AG04450 (cell line): ENCODE measurements around the gene ANAPC7. TPM values are rescaled to one million over a fixed set of nuclear protein-coding genes. Genes with fewer than 3 reads are reported as not detected.

ENCODE experiments used
- CTCF ChIA-PET: fragments of 300-600, 350-600 bp; formaldehyde crosslinking; extraction: SDS; loops from one replicate; lab custom pipeline; 2022; ENCODE audit warnings: antibody characterized with exemption, inconsistent platforms; lab: Charles Lee
- POLR2A ChIA-PET: fragments of 350-600 bp; formaldehyde crosslinking; extraction: SDS; loops from one replicate; lab custom pipeline; 2021; ENCODE audit warnings: antibody characterized with exemption, inconsistent platforms; lab: Yijun Ruan, JAX
- DNase-seq: peaks from one replicate; pipeline ENCODE4 v3.0.0-alpha.2; 2011; ENCODE audit warnings: low read depth, low spot score
- H3K27ac ChIP-seq: one replicate; pipeline ENCODE4 v1.5.1; 2012; ENCODE audit warnings: low read depth, low read length, control low read depth
- H3K27me3 ChIP-seq: one replicate; pipeline ENCODE4 v1.6.0; 2012; ENCODE audit warnings: low read length; ENCODE audit not compliant: control insufficient read depth, insufficient read depth
- H3K4me3 ChIP-seq: 2 replicates; pipeline ENCODE4 v1.5.1; 2011; ENCODE audit warnings: mild to moderate bottlenecking, low read depth, low read length, control low read depth
- H3K9me3 ChIP-seq: 2 replicates; pipeline ENCODE4 v1.5.1; 2012; ENCODE audit warnings: low read length; ENCODE audit not compliant: control insufficient read depth, insufficient read depth
- CTCF ChIP-seq: IDR thresholded peaks from 2 replicates; pipeline ENCODE4 v1.5.1; 2011; ENCODE audit warnings: low read depth, low read length, control low read depth, inconsistent platforms
- polyA plus RNA-seq: library from polyadenylated mRNA; depleted of rRNA; stranded (reverse); fragments of >200 nt; gene quantifications from 2 replicates; pipeline ENCODE4 v1.2.3, GENCODE V29; 2011

ANAPC7 gene
- polyA plus RNA-seq, 1 experiment = 58.8 TPM

GRCh38 chr12:110335481-110336045, 67.9 kb downstream of the ANAPC7 start:
- H3K27me3 ChIP-seq = no peaks in the 10 kb centered on the region
- ChIA-PET CTCF (interaction anchor here (0.7 kb wide), 2 partner anchors 96 to 235 kb away, joined by 3 to 4 read pairs; no protein-coding TSS in a partner anchor), POLR2A (interaction anchor here (0.7 kb wide), 1 partner anchor 44 kb away, joined by 7 read pairs; no protein-coding TSS in a partner anchor)
- no peak for TF ChIP-seq CTCF
- H3K4me3 ChIP-seq = no peak overlapping the region
- H3K9me3 ChIP-seq = peaks cover under 1% of the 10 kb centered on the region; the same call in 1 of the 2 replicates
- H3K27ac ChIP-seq = no peak overlapping the region
- no peak for DNase-seq

- CTCF ChIA-PET = interaction anchor here (1.2 kb wide), 1 partner anchor 11 kb away, joined by 3 read pairs; no protein-coding TSS in a partner anchor
- DNase-seq = no peak
- no peaks in the 10 kb centered on the region for H3K27me3 ChIP-seq
- H3K9me3 ChIP-seq = no peaks in the 10 kb centered on the region
- no peak for TF ChIP-seq CTCF
- POLR2A ChIA-PET = no interaction called here
- no peak overlapping the region for H3K4me3 ChIP-seq
- no peak overlapping the region for H3K27ac ChIP-seq
These were observed 70.3 kb downstream of the ANAPC7 start for GRCh38 chr12:110333201-110333600.

GRCh38 chr12:110330544-110330943, 73.0 kb downstream of the ANAPC7 start:
- no peak for DNase-seq

GRCh38 chr12:110330124-110330523, 73.4 kb downstream of the ANAPC7 start:
- ChIA-PET CTCF (interaction anchor here (0.5 to 2.5 kb wide), 5 partner anchors 30 to 1764 kb away, joined by 3 to 12 read pairs (median 3); no protein-coding TSS in a partner anchor), POLR2A (no interaction called here)
- no peak overlapping the region for H3K27ac ChIP-seq
- no peak for TF ChIP-seq CTCF
- H3K4me3 ChIP-seq = no peak overlapping the region
- H3K9me3 ChIP-seq = no peaks in the 10 kb centered on the region
- no peak for DNase-seq
- no peaks in the 10 kb centered on the region for H3K27me3 ChIP-seq

More at GRCh38 chr12:110330544-110330943, 73.0 kb downstream of the ANAPC7 start:
- CTCF ChIA-PET = interaction anchor here (0.5 to 2.5 kb wide), 4 partner anchors 101 to 1763 kb away, joined by 3 to 12 read pairs (median 4); no protein-coding TSS in a partner anchor
- H3K27me3 ChIP-seq = no peaks in the 10 kb centered on the region
- H3K27ac ChIP-seq = no peak overlapping the region
- POLR2A ChIA-PET = no interaction called here
- H3K9me3 ChIP-seq = no peaks in the 10 kb centered on the region
- no peak overlapping the region for H3K4me3 ChIP-seq
- no peak for TF ChIP-seq CTCF

GRCh38 chr12:110329710-110330109, 73.8 kb downstream of the ANAPC7 start:
- Histone ChIP-seq H3K4me3 (no peak overlapping the region), H3K27ac (no peak overlapping the region), H3K9me3 (no peaks in the 10 kb centered on the region), H3K27me3 (no peaks in the 10 kb centered on the region)
- POLR2A ChIA-PET = no interaction called here
- TF ChIP-seq CTCF = no peak
- no peak for DNase-seq
- CTCF ChIA-PET = interaction anchor here (0.6 to 2.5 kb wide), 3 partner anchors 30 to 230 kb away, joined by 3 to 12 read pairs (median 6); no protein-coding TSS in a partner anchor
